H1 (cell line): ENCODE measurements around the gene PRPF31. TPM values are rescaled to one million over a fixed set of nuclear protein-coding genes. Genes with fewer than 3 reads are reported as not detected.
A peak's percentile ranks its signal among the peaks of the same experiment; 100 is the strongest.

Experiments used
- CTCF ChIA-PET: fragments of 300-600 bp; sonication (Branson Sonifier 250); formaldehyde crosslinking; loops from one replicate; lab custom pipeline; 2021; ENCODE audit not compliant: partially characterized antibody; lab: Charles Lee
- POLR2A ChIA-PET: fragments of 300-600 bp; sonication (Branson Sonifier 250); formaldehyde crosslinking; loops from one replicate; lab custom pipeline; 2021; ENCODE audit warnings: inconsistent platforms; ENCODE audit not compliant: partially characterized antibody; lab: Charles Lee
- DNase-seq, 2 experiments: peaks; one replicate each; pipeline versions ENCODE4 v3.0.0 to v3.0.0-alpha.2; 2010 to 2022; ENCODE audit warnings: low spot score in 2 of 2, low read depth in 1 of 2, mixed read lengths in 1 of 2
- FAIRE-seq: peaks from 2 replicates; lab custom pipeline; 2011; peaks lifted over from hg19 to GRCh38; lab: Jason Lieb, UNC
- H2AFZ ChIP-seq: 2 replicates; pipeline ENCODE4 v1.8.1; 2012; ENCODE audit warnings: low read length, inconsistent platforms
- H2AK5ac ChIP-seq: 2 replicates; pipeline ENCODE4 v1.6.1; 2013; ENCODE audit warnings: low read depth, low read length
- H2BK120ac ChIP-seq: replicated peaks from 2 replicates; pipeline ENCODE3; 2013; ENCODE audit warnings: low read depth, low read length, inconsistent platforms
- H2BK12ac ChIP-seq: 2 replicates; pipeline ENCODE4 v1.6.1; 2013; ENCODE audit warnings: low read depth, low read length
- H2BK15ac ChIP-seq: 2 replicates; pipeline ENCODE4 v1.6.1; 2013; ENCODE audit warnings: low read length
- H2BK20ac ChIP-seq: 2 replicates; pipeline ENCODE4 v1.6.1; 2013; ENCODE audit warnings: low read length
- H2BK5ac ChIP-seq: 2 replicates; pipeline ENCODE4 v1.6.1; 2013; ENCODE audit warnings: low read depth, low read length
- H3K14ac ChIP-seq: 2 replicates; pipeline ENCODE4 v1.6.1; 2013; ENCODE audit warnings: inconsistent platforms; ENCODE audit not compliant: insufficient read length
- H3K18ac ChIP-seq: 2 replicates; pipeline ENCODE4 v1.6.1; 2013; ENCODE audit warnings: low read length; ENCODE audit errors: extremely low read depth
- H3K23ac ChIP-seq: 2 replicates; pipeline ENCODE4 v1.6.1; 2013; ENCODE audit warnings: inconsistent platforms; ENCODE audit not compliant: insufficient read length
- H3K23me2 ChIP-seq: 2 replicates; pipeline ENCODE4 v1.6.1; 2013; ENCODE audit warnings: low read depth, low read length
- H3K27ac ChIP-seq: 2 replicates; pipeline ENCODE4 v1.6.1; 2011; ENCODE audit warnings: low read depth, low read length, inconsistent platforms
- H3K27me3 ChIP-seq, 4 experiments: replicated peaks in 1 of 4; 1 replicate in 1 of 4; 2 replicates in 3 of 4; pipeline versions ENCODE4 v1.6.1 to v1.8.1; 2011 to 2013; ENCODE audit warnings: low read length in 3 of 4, mild to moderate bottlenecking in 3 of 4, inconsistent platforms in 2 of 4, mixed read lengths in 2 of 4, moderate library complexity in 1 of 4; ENCODE audit not compliant: control insufficient read depth in 3 of 4, insufficient read depth in 3 of 4; ENCODE audit errors: extremely low read depth in 1 of 4
- H3K36me3 ChIP-seq, 4 experiments: 2 replicates each; pipeline versions ENCODE4 v1.6.1 to v1.8.1; 2011 to 2013; ENCODE audit warnings: mild to moderate bottlenecking in 4 of 4, low read length in 3 of 4, moderate library complexity in 2 of 4, control low read depth in 1 of 4, inconsistent platforms in 1 of 4; ENCODE audit not compliant: insufficient read depth in 4 of 4, control insufficient read depth in 2 of 4
- H3K4ac ChIP-seq: replicated peaks from 2 replicates; pipeline ENCODE3; 2013; ENCODE audit warnings: low read length, low read depth, mixed read lengths, inconsistent platforms; ENCODE audit not compliant: insufficient read length
- H3K4me1 ChIP-seq, 4 experiments: replicated peaks in 1 of 4; 1 replicate in 1 of 4; 2 replicates in 3 of 4; pipeline versions ENCODE4 v1.6.1 to v1.8.1; 2011 to 2013; ENCODE audit warnings: low read length in 3 of 4, inconsistent platforms in 2 of 4, mixed read lengths in 1 of 4; ENCODE audit not compliant: insufficient read depth in 4 of 4, control insufficient read depth in 3 of 4
- H3K4me2 ChIP-seq, 2 experiments: 2 replicates each; pipeline versions ENCODE4 v1.6.1 to v1.8.1; 2011 to 2013; ENCODE audit warnings: low read depth in 2 of 2, low read length in 2 of 2, control low read depth in 1 of 2, inconsistent platforms in 1 of 2, mild to moderate bottlenecking in 1 of 2; ENCODE audit not compliant: insufficient read depth in 1 of 2
- H3K4me3 ChIP-seq, 4 experiments: fragments of 200-600, 300-600 bp in 1 of 4; sonication (generic), shearing (Covaris generic), sonication (Bioruptor Twin) in 1 of 4; 2 replicates each; pipeline versions ENCODE4 v1.5.1 to v1.8.1; 2011 to 2016; ENCODE audit warnings: low read length in 4 of 4, low read depth in 3 of 4, control low read depth in 2 of 4, inconsistent platforms in 2 of 4, mild to moderate bottlenecking in 2 of 4, mixed read lengths in 1 of 4, moderate library complexity in 1 of 4; ENCODE audit not compliant: insufficient read depth in 2 of 4; ENCODE audit errors: extremely low read depth in 1 of 4
- H3K56ac ChIP-seq: replicated peaks from 2 replicates; pipeline ENCODE3; 2013; ENCODE audit warnings: low read depth, mild to moderate bottlenecking, mixed read lengths, low read length, inconsistent platforms; ENCODE audit not compliant: insufficient read length
- H3K79me1 ChIP-seq: 2 replicates; pipeline ENCODE4 v1.6.1; 2013; ENCODE audit warnings: low read depth, low read length, control low read depth
- H3K79me2 ChIP-seq, 2 experiments: 2 replicates each; pipeline versions ENCODE4 v1.6.1 to v1.8.1; 2012 to 2013; ENCODE audit warnings: low read length in 2 of 2, mild to moderate bottlenecking in 2 of 2, inconsistent platforms in 1 of 2; ENCODE audit not compliant: insufficient read depth in 2 of 2, control insufficient read depth in 1 of 2
- H3K9ac ChIP-seq, 4 experiments: replicated peaks in 1 of 4; 1 replicate in 1 of 4; 2 replicates in 3 of 4; pipeline versions ENCODE4 v1.6.1 to v1.8.1; 2011 to 2013; ENCODE audit warnings: low read depth in 3 of 4, low read length in 3 of 4, control low read depth in 2 of 4, mild to moderate bottlenecking in 2 of 4, moderate library complexity in 2 of 4, inconsistent platforms in 1 of 4; ENCODE audit errors: extremely low read depth in 1 of 4
- H3K9me3 ChIP-seq, 2 experiments: 2 replicates each; pipeline versions ENCODE4 v1.6.1 to v1.8.1; 2012 to 2013; ENCODE audit warnings: mild to moderate bottlenecking in 2 of 2, moderate library complexity in 2 of 2, control low read depth in 1 of 2, inconsistent platforms in 1 of 2, low read depth in 1 of 2, low read length in 1 of 2, mixed read lengths in 1 of 2; ENCODE audit not compliant: insufficient read depth in 2 of 2
- H4K20me1 ChIP-seq, 2 experiments: replicated peaks in 1 of 2; 2 replicates each; pipeline versions ENCODE3 to v1.8.1; 2011 to 2013; ENCODE audit warnings: inconsistent platforms in 2 of 2, low read length in 2 of 2, mild to moderate bottlenecking in 1 of 2; ENCODE audit not compliant: insufficient read depth in 2 of 2, control insufficient read depth in 1 of 2
- H4K5ac ChIP-seq: 2 replicates; pipeline ENCODE4 v1.6.1; 2013; ENCODE audit warnings: low read length, low read depth, mixed read lengths, inconsistent platforms; ENCODE audit not compliant: insufficient read length
- H4K8ac ChIP-seq: 2 replicates; pipeline ENCODE4 v1.8.0; 2013; ENCODE audit warnings: mild to moderate bottlenecking, moderate library complexity, low read length, inconsistent platforms; ENCODE audit not compliant: insufficient read depth; ENCODE audit errors: extremely low read depth
- H4K91ac ChIP-seq: replicated peaks from 2 replicates; pipeline ENCODE3; 2013; ENCODE audit warnings: low read length, mixed read lengths, inconsistent platforms; ENCODE audit not compliant: insufficient read length
- TAF7 ChIP-seq: optimal IDR thresholded peaks from 2 replicates; pipeline ENCODE3; 2011; ENCODE audit warnings: low read depth, mild to moderate bottlenecking, inconsistent platforms, low read length, moderate library complexity, borderline replicate concordance
- WGBS, 2 experiments: shearing (Covaris generic) in 1 of 2; methylation state at CpG; one replicate each; pipeline versions ENCODE4 v1.1.6 to v1.1.7; 2013 to 2015; ENCODE audit warnings: low lambda C conversion rate in 2 of 2, mixed read lengths in 2 of 2, inconsistent platforms in 1 of 2, low coverage in 1 of 2, missing lambda C conversion rate in 1 of 2; ENCODE audit not compliant: insufficient replicate concordance in 2 of 2, insufficient coverage in 1 of 2, insufficient read length in 1 of 2; ENCODE audit errors: extremely low coverage in 1 of 2, missing lambda C conversion rate in 1 of 2; 5-methylcytosine and 5-hydroxymethylcytosine counted together
- polyA plus RNA-seq, 7 experiments: library from polyadenylated mRNA; depleted of rRNA in 3 of 7; stranded (reverse) in 5 of 7; unstranded in 2 of 7; fragments of >200 nt in 5 of 7; fragments of 200-250 nt in 2 of 7; gene quantifications; 1 replicate in 5 of 7; 2 replicates in 1 of 7; 4 replicates in 1 of 7; pipeline versions ENCODE4 v1.2.1 to v1.2.3, GENCODE V29; 2011 to 2013; ENCODE audit warnings: missing spikeins in 2 of 7, mixed read lengths in 2 of 7
- total RNA-seq: library from RNA; stranded (reverse); fragmentation: NEBNext Ultra II Directional; extraction: Animal tissue kit (Norgen Biotek cat#: 25700); gene quantifications from 2 replicates; pipeline ENCODE4 v1.2.1, GENCODE V29; 2021

PRPF31 gene
- total and polyA plus RNA-seq, 2 of the 8 experiments (the other 6 are each of a cell fraction or from before 2014, with no cell fraction given), result 51.1 to 97.4 TPM

- Histone ChIP-seq H3K27me3 (peaks cover 6 to 29% (median 19%) of the 10 kb centered on the region in 4 experiments), H2BK120ac (no peak overlapping the region), H4K20me1 (no peaks in the 10 kb centered on the region), H4K5ac (peak overlapping the region; percentile 21), H3K4ac (peak overlapping the region; percentile 53), H3K36me3 (no peaks in the 10 kb centered on the region), H3K4me1 (peaks cover 0 to 5% (median 1%) of the 10 kb centered on the region in 4 experiments; a peak in 4 of 7 replicates), H3K14ac (no peak overlapping the region), H3K4me2 (peak overlapping the region; percentile 51 to 92), H3K9ac (no peak overlapping the region), H3K23me2 (peaks cover 13% of the 10 kb centered on the region; the same call in 1 of the 2 replicates), H3K23ac (no peak overlapping the region), H2AK5ac (no peak overlapping the region), H2BK12ac (peak overlapping the region; percentile 68; the same call in 1 of the 2 replicates), H2BK20ac (no peak overlapping the region), H3K79me1 (no peaks in the 10 kb centered on the region)
- DNase-seq, result no peak
- ChIA-PET POLR2A (interaction anchor here (0.7 to 6.1 kb wide), 14 partner anchors 11 to 228 kb away, joined by 3 to 37 read pairs (median 4); partner anchors contain the start of genes CNOT3, MYADM, PRPF31 and TFPT), CTCF (interaction anchor here (0.6 to 2.4 kb wide), 11 partner anchors 11 to 302 kb away, joined by 3 to 7 read pairs (median 4); no protein-coding TSS in a partner anchor)
- TF ChIP-seq TAF7, result no peak
- TF ChIP-seq, all 59 proteins: peak for 0
- Histone ChIP-seq H3K4me3 (peak overlapping the region; percentile 33 to 64 (median 52)), H3K18ac (peak overlapping the region; percentile 75), H4K91ac (peak overlapping the region; percentile 0), H3K79me2 (no peaks in the 10 kb centered on the region), H2AFZ (peak overlapping the region; percentile 92; the same call in 1 of the 2 replicates), H2BK15ac (peak overlapping the region; percentile 23; the same call in 1 of the 2 replicates), H3K27ac (no peak overlapping the region), H4K8ac (peak overlapping the region; percentile 86), H3K56ac (no peak overlapping the region), H2BK5ac (no peak overlapping the region; the same call in 1 of the 2 replicates), H3K9me3 (no peaks in the 10 kb centered on the region; a peak in 1 of 4 replicates)
- WGBS, 2 experiments, result 74% methylated on average over 19 of the region's 22 CpGs; no CpG with 5 or more reads in 1 of the 2 experiments
- FAIRE-seq, result no peak
Observed at GRCh38 chr19:54095136-54095858, 20.3 kb upstream of the PRPF31 start.
